GM23338 (cell line): ENCODE results near the gene FAM83F. TPM values are rescaled to one million over a fixed set of nuclear protein-coding genes. Genes with fewer than 3 reads are reported as not detected.

Experiments
- ATAC-seq: fragments of 200-7000 bp; cut with Tn5 transposase; 3 replicates; pipeline ENCODE4 v1.9.1; 2020
- DNase-seq: peaks from one replicate; pipeline ENCODE4 v3.0.0-alpha.2; 2015; ENCODE audit warnings: low spot score
- H2AFZ ChIP-seq: fragments of 200-600 bp; sonication (generic); 2 replicates; pipeline ENCODE4 v1.8.0; 2016; ENCODE audit warnings: antibody characterized with exemption, mild to moderate bottlenecking, moderate library complexity
- H3F3A ChIP-seq: fragments of 200-600 bp; sonication (generic); replicated peaks from 2 replicates; pipeline ENCODE4 v1.8.0; 2017; ENCODE audit warnings: antibody characterized with exemption, mixed run types, low read depth
- H3K27ac ChIP-seq: fragments of 200-600 bp; sonication (generic); 2 replicates; pipeline ENCODE4 v1.6.1; 2016; ENCODE audit warnings: low read depth
- H3K27me3 ChIP-seq: fragments of 200-600 bp; sonication (generic); 2 replicates; pipeline ENCODE4 v1.8.0; 2016; ENCODE audit warnings: mild to moderate bottlenecking, mixed run types, moderate library complexity; ENCODE audit not compliant: insufficient read depth
- H3K36me3 ChIP-seq: fragments of 200-600 bp; sonication (generic); 2 replicates; pipeline ENCODE4 v1.8.0; 2016; ENCODE audit warnings: mild to moderate bottlenecking; ENCODE audit not compliant: insufficient read depth
- H3K4me1 ChIP-seq: fragments of 200-600 bp; sonication (generic); 2 replicates; pipeline ENCODE4 v1.8.0; 2016; ENCODE audit warnings: mild to moderate bottlenecking, moderate library complexity; ENCODE audit not compliant: insufficient read depth
- H3K4me2 ChIP-seq: fragments of 200-600 bp; sonication (generic); 2 replicates; pipeline ENCODE4 v1.7.1; 2017; ENCODE audit warnings: mixed run types
- H3K4me3 ChIP-seq: fragments of 200-600 bp; sonication (generic); 2 replicates; pipeline ENCODE4 v1.6.1; 2016; ENCODE audit warnings: mixed run types
- H3K79me2 ChIP-seq: fragments of 200-600 bp; sonication (generic); replicated peaks from 2 replicates; pipeline ENCODE4 v1.8.0; 2017; ENCODE audit warnings: mild to moderate bottlenecking; ENCODE audit not compliant: insufficient read depth
- H3K9me2 ChIP-seq: fragments of 200-600 bp; sonication (generic); 2 replicates; pipeline ENCODE4 v1.8.0; 2017; ENCODE audit not compliant: insufficient read depth
- H4K20me1 ChIP-seq: fragments of 200-600 bp; sonication (generic); replicated peaks from 2 replicates; pipeline ENCODE4 v1.8.0; 2017; ENCODE audit warnings: mild to moderate bottlenecking; ENCODE audit not compliant: insufficient read depth
- H3K27ac Mint-ChIP-seq: 2 replicates; pipeline ENCODE4 v1.8.0; 2020; ENCODE audit warnings: inconsistent platforms, mild to moderate bottlenecking, moderate library complexity, mixed read lengths
- H3K27me3 Mint-ChIP-seq: 3 replicates; pipeline ENCODE4 v1.8.0; 2022; ENCODE audit warnings: low read depth, mild to moderate bottlenecking, moderate library complexity, mixed read lengths, inconsistent platforms; ENCODE audit not compliant: insufficient read depth, poor library complexity
- H3K36me3 Mint-ChIP-seq: 3 replicates; pipeline ENCODE4 v1.8.0; 2021; ENCODE audit warnings: low read depth, mild to moderate bottlenecking, inconsistent platforms, moderate library complexity, mixed read lengths
- H3K4me1 Mint-ChIP-seq: 3 replicates; pipeline ENCODE4 v1.8.0; 2020; ENCODE audit warnings: mild to moderate bottlenecking, inconsistent platforms, mixed read lengths
- H3K4me3 Mint-ChIP-seq: 3 replicates; pipeline ENCODE4 v1.8.0; 2021; ENCODE audit warnings: moderate library complexity, mild to moderate bottlenecking, inconsistent platforms, mixed read lengths
- H3K9me3 Mint-ChIP-seq: 3 replicates; pipeline ENCODE4 v1.8.0; 2020; ENCODE audit warnings: moderate library complexity, mild to moderate bottlenecking, inconsistent platforms, mixed read lengths
- CREB1 ChIP-seq: fragments of 250-450 bp; sonication (Bioruptor Pico); IDR thresholded peaks from 2 replicates; pipeline ENCODE4 v1.5.0; 2020; ENCODE audit warnings: low read depth, mild to moderate bottlenecking, moderate library complexity
- CTCF ChIP-seq, 2 experiments: fragments of 200-600 bp in 1 of 2; sonication (generic) in 1 of 2; conservative IDR thresholded peaks; 2 replicates each; pipeline versions ENCODE4 v1.5.1 to v1.6.1; 2016 to 2017; ENCODE audit warnings: antibody characterized with exemption in 2 of 2, low read depth in 2 of 2, mild to moderate bottlenecking in 2 of 2, moderate library complexity in 1 of 2
- EZH2 ChIP-seq: fragments of 200-600 bp; sonication (generic); IDR thresholded peaks from one replicate; pipeline ENCODE4 v1.8.0; 2017; ENCODE audit warnings: antibody characterized with exemption, mild to moderate bottlenecking, low read depth; ENCODE audit not compliant: unreplicated experiment
- EZH2phosphoT487 ChIP-seq: fragments of 200-600 bp; sonication (generic); IDR thresholded peaks from one replicate; pipeline ENCODE4 v1.8.1; 2018; ENCODE audit warnings: antibody characterized with exemption; ENCODE audit not compliant: unreplicated experiment
- JUNB ChIP-seq: IDR thresholded peaks from one replicate; pipeline ENCODE4 v1.6.1; 2016; ENCODE audit warnings: antibody characterized with exemption; ENCODE audit not compliant: unreplicated experiment
- NANOG ChIP-seq: IDR thresholded peaks from 2 replicates; pipeline ENCODE4 v1.6.1; 2016; ENCODE audit warnings: antibody characterized with exemption, borderline replicate concordance
- POLR2AphosphoS5 ChIP-seq: IDR thresholded peaks from 2 replicates; pipeline ENCODE4 v1.6.1; 2016; ENCODE audit warnings: antibody characterized with exemption, low read depth
- REST ChIP-seq: IDR thresholded peaks from one replicate; pipeline ENCODE4 v1.6.1; 2018; ENCODE audit warnings: antibody characterized with exemption; ENCODE audit not compliant: unreplicated experiment
- STAT1 ChIP-seq: IDR thresholded peaks from one replicate; pipeline ENCODE4 v1.6.1; 2016; ENCODE audit warnings: antibody characterized with exemption; ENCODE audit not compliant: unreplicated experiment
- ZNF114 ChIP-seq: fragments of 250-450 bp; sonication (Bioruptor Pico); IDR thresholded peaks from 2 replicates; pipeline ENCODE4 v1.5.0; 2020; ENCODE audit warnings: mild to moderate bottlenecking, moderate library complexity
- ZNF331 ChIP-seq: fragments of 250-450 bp; sonication (Bioruptor Pico); IDR thresholded peaks from 2 replicates; pipeline ENCODE4 v1.5.0; 2020; ENCODE audit warnings: low read depth, mild to moderate bottlenecking, moderate library complexity
- ZNF462 ChIP-seq: fragments of 250-450 bp; sonication (Bioruptor Pico); IDR thresholded peaks from 2 replicates; pipeline ENCODE4 v1.5.0; 2020; ENCODE audit warnings: mild to moderate bottlenecking, moderate library complexity
- polyA plus RNA-seq: library from polyadenylated mRNA; unstranded; fragments of >200 nt; fragmentation: Nextera tagmentation; extraction: Ambion mirVana; gene quantifications from 2 replicates; pipeline ENCODE4 v1.2.1, GENCODE V29; 2016
- total RNA-seq: library from RNA; depleted of rRNA; stranded (reverse); fragments of >200 nt; shearing (Covaris generic); gene quantifications from 2 replicates; pipeline ENCODE4 v1.2.3, GENCODE V29; 2014
- TF ChIP-seq, protein P1 (sequence below): IDR thresholded peaks from 2 replicates; pipeline ENCODE4 v1.6.1; 2016; ENCODE audit warnings: antibody characterized with exemption

FAM83F gene
- total and polyA plus RNA-seq, 2 experiments from 2014 or later: 3.7 to 15.9 TPM

GRCh38 chr22:40053460-40053859 is 58.7 kb downstream of the FAM83F start:
- Mint-ChIP-seq H3K9me3 (no peaks in the 10 kb centered on the region), H3K36me3 (no peaks in the 10 kb centered on the region), H3K4me1 (peaks cover 34% of the 10 kb centered on the region), H3K4me3 (no peak overlapping the region), H3K27me3 (peaks cover 6% of the 10 kb centered on the region), H3K27ac (no peak overlapping the region)
- no peak for DNase-seq
- H4K20me1 ChIP-seq: peaks cover 8% of the 10 kb centered on the region; the same call in 1 of the 2 replicates
- H3K4me2 ChIP-seq: no peak overlapping the region
- no peaks in the 10 kb centered on the region for H3K27me3 ChIP-seq
- no peak overlapping the region for H3K27ac ChIP-seq
- H3F3A ChIP-seq: no peaks in the 10 kb centered on the region
- no peaks in the 10 kb centered on the region for H3K36me3 ChIP-seq
- no peaks in the 10 kb centered on the region for H3K9me2 ChIP-seq
- no peak for ATAC-seq
- no peak overlapping the region for H2AFZ ChIP-seq
- H3K4me1 ChIP-seq: peaks cover 44% of the 10 kb centered on the region
- no peak overlapping the region for H3K4me3 ChIP-seq
- TF ChIP-seq JUNB (no peak), STAT1 (no peak), POLR2AphosphoS5 (no peak), CTCF (conservative IDR thresholded peaks at IDR 0.05; ENCODE audit: low read depth in 2 of 2) (no peak), NANOG (no peak), ZNF462 (CRISPR knock-in tag) (no peak), ZNF114 (CRISPR knock-in tag) (no peak), REST (no peak), ZNF331 (CRISPR knock-in tag) (no peak), EZH2 (no peak), EZH2phosphoT487 (no peak), CREB1 (CRISPR knock-in tag) (no peak)
- TF ChIP-seq, protein P1, sequence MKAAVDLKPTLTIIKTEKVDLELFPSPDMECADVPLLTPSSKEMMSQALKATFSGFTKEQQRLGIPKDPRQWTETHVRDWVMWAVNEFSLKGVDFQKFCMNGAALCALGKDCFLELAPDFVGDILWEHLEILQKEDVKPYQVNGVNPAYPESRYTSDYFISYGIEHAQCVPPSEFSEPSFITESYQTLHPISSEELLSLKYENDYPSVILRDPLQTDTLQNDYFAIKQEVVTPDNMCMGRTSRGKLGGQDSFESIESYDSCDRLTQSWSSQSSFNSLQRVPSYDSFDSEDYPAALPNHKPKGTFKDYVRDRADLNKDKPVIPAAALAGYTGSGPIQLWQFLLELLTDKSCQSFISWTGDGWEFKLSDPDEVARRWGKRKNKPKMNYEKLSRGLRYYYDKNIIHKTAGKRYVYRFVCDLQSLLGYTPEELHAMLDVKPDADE: no peak
- peaks cover 65% of the 10 kb centered on the region for H3K79me2 ChIP-seq
